Gastrocnemius medialis (tissue), 4 donors: ENCODE data around the gene PSMD5.
"Not testable (repeated sequence)": the region's sequence is repeated elsewhere in the genome, so short reads cannot be mapped to it uniquely, and the experiment has no call there.

Source experiments
- CTCF ChIP-seq, 5 experiments: fragments of 450-650 bp in 3 of 5; fragments of 200-600 bp in 2 of 5; sonication (generic) in 2 of 5; IDR thresholded peaks in 4 of 5; conservative IDR thresholded peaks in 1 of 5; 1 replicate in 4 of 5; 2 replicates in 1 of 5; pipeline ENCODE4 v1.5.1; 2016 to 2019; ENCODE audit warnings: antibody characterized with exemption in 5 of 5, mild to moderate bottlenecking in 3 of 5, moderate library complexity in 3 of 5
- POLR2A ChIP-seq, 2 donors: fragments of 450-650 bp; IDR thresholded peaks; one replicate each; pipeline ENCODE4 v1.6.1; 2017; ENCODE audit warnings: antibody characterized with exemption in 2 of 2, mild to moderate bottlenecking in 2 of 2, moderate library complexity in 2 of 2

GRCh38 chr9:120804784-120805363 lies 37.8 kb downstream of the PSMD5 start:
- TF ChIP-seq CTCF (IDR thresholded peaks at IDR 0.05 in 4 of 5, conservative IDR thresholded peaks at IDR 0.05 in 1 of 5); POLR2A (IDR thresholded peaks at IDR 0.05): not testable (repeated sequence)
